Measurements from ENCODE around the gene CCDC178. TPM values are rescaled to one million over a fixed set of nuclear protein-coding genes. Genes with fewer than 3 reads are reported as not detected.

The CCDC178 gene
- total RNA-seq, 1 experiment from 2014 or later = not detected

DNA sequence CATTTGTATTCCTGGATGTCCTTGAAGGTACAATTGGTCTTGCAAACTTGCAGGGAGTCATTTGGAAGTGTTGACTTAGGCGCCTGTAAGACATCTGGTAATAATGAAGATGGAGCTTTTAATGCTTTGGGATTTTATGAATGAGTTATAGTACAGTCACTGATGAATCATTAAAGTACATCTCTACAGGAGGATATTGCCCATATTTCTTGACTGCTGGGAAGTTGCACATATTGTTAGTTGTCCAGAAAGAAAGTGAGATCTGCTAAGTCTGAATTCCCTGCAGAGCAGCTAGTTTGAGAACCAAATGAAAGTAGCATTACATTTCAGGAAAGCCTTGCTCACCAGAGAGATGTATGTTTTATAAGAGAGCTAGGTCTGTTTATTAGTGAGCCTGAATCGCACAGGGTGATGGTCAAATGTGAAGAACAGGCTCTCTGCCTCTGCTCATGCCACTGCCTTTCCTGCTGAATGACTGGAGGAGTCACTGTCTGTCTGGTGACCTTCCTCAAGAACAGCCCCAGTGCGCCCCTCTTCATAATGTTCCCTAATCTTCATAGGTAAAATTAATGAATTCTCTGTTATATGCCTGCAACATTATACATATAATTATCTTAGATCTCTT is 528.7 kb downstream of the CCDC178 start:
- TF ChIP-seq FOSL1 (IDR thresholded peaks at IDR 0.05; ENCODE audit: low read depth) (no peak), ELF1 (IDR thresholded peaks at IDR 0.05; ENCODE audit: borderline replicate concordance, low read depth) (no peak), EGR1 (IDR thresholded peaks at IDR 0.05; ENCODE audit: low read depth) (no peak), POLR2A (IDR thresholded peaks at IDR 0.05; ENCODE audit: borderline replicate concordance, extremely low read depth, insufficient read depth, insufficient read length) (no peak), CBX3 (IDR thresholded peaks at IDR 0.05; ENCODE audit: low read depth) (no peak), EZH2phosphoT487 (IDR thresholded peaks at IDR 0.05; ENCODE audit: borderline replicate concordance) (no peak), CEBPB (IDR thresholded peaks at IDR 0.05; ENCODE audit: low read depth) (no peak), TCF7L2 (IDR thresholded peaks at IDR 0.05; ENCODE audit: borderline replicate concordance, extremely low read depth, insufficient read depth, insufficient read length) (no peak), EZH2 (IDR thresholded peaks at IDR 0.05) (no peak), RAD21 (IDR thresholded peaks at IDR 0.05; ENCODE audit: low read depth) (no peak), POLR2AphosphoS5 (IDR thresholded peaks at IDR 0.05; ENCODE audit: low read depth, low read length) (no peak), JUND (IDR thresholded peaks at IDR 0.05) (no peak), ZFX (IDR thresholded peaks at IDR 0.05) (no peak), MAX (IDR thresholded peaks at IDR 0.05) (no peak), SRF (IDR thresholded peaks at IDR 0.05; ENCODE audit: low read depth) (no peak)
- TF ChIP-seq, protein P1, sequence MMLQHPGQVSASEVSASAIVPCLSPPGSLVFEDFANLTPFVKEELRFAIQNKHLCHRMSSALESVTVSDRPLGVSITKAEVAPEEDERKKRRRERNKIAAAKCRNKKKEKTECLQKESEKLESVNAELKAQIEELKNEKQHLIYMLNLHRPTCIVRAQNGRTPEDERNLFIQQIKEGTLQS (IDR thresholded peaks at IDR 0.05) = no peak
- TF ChIP-seq, protein P2, sequence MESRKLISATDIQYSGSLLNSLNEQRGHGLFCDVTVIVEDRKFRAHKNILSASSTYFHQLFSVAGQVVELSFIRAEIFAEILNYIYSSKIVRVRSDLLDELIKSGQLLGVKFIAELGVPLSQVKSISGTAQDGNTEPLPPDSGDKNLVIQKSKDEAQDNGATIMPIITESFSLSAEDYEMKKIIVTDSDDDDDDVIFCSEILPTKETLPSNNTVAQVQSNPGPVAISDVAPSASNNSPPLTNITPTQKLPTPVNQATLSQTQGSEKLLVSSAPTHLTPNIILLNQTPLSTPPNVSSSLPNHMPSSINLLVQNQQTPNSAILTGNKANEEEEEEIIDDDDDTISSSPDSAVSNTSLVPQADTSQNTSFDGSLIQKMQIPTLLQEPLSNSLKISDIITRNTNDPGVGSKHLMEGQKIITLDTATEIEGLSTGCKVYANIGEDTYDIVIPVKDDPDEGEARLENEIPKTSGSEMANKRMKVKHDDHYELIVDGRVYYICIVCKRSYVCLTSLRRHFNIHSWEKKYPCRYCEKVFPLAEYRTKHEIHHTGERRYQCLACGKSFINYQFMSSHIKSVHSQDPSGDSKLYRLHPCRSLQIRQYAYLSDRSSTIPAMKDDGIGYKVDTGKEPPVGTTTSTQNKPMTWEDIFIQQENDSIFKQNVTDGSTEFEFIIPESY (IDR thresholded peaks at IDR 0.05; ENCODE audit: extremely low read depth, insufficient replicate concordance, low read length) = no peak
- Histone ChIP-seq H3K9me2 (ENCODE audit: insufficient read depth) (no peaks in the 10 kb centered on the region), H2AFZ (ENCODE audit: low read depth, low read length, poor library complexity, severe bottlenecking) (no peak overlapping the region), H3K9me3 (ENCODE audit: control insufficient read depth in 1 of 2, insufficient read depth in 1 of 2, low read depth in 1 of 2, low read length in 2 of 2) (peaks cover 0 to 3% of the 10 kb centered on the region in 2 experiments; a peak in 2 of 4 replicates), H3K4me2 (ENCODE audit: low read length) (no peak overlapping the region), H4K20me1 (ENCODE audit: insufficient read depth) (no peaks in the 10 kb centered on the region), H3K36me3 (ENCODE audit: control insufficient read depth in 1 of 2, insufficient read depth in 2 of 2, low read length in 2 of 2) (no peaks in the 10 kb centered on the region), H3K79me2 (ENCODE audit: insufficient read depth, low read length) (no peaks in the 10 kb centered on the region), H3K27ac (ENCODE audit: low read depth, low read length) (no peak overlapping the region), H3K4me1 (ENCODE audit: control insufficient read depth in 1 of 2, insufficient read depth in 2 of 2, low read length in 2 of 2) (no peaks in the 10 kb centered on the region), H3K4me3 (replicated peaks in 1 of 2; ENCODE audit: low read depth in 1 of 2, low read length in 2 of 2) (no peak overlapping the region), H3K9ac (ENCODE audit: low read length) (no peak overlapping the region), H3K27me3 (ENCODE audit: insufficient read depth, low read length) (no peaks in the 10 kb centered on the region)
- POLR2A ChIA-PET = no interaction called here
- DNase-seq (ENCODE audit: low read depth, low spot score) (no peak), ATAC-seq (no peak)
- BruUV-seq (replicated peaks) = no TSS peak
- intact Hi-C loops (cut with micrococcal nuclease) = no loop called here
- CTCF ChIA-PET = no interaction called here
- RAD21 ChIA-PET (ENCODE audit: low non-redundant PET in 1 of 2, low total read pairs in 2 of 2, uncharacterized antibody in 2 of 2, unreplicated experiment in 2 of 2) = no interaction called here

Measured in HCT116 (cell line).